HG03280 (cell line): Measurements from ENCODE around the gene PLCB2.

Experiments used
- ATAC-seq: cut with Tn5 transposase; IDR thresholded peaks from one replicate; pipeline ENCODE4 v1.9.1; 2021; ENCODE audit warnings: mild to moderate bottlenecking, moderate library complexity; ENCODE audit not compliant: unreplicated experiment

The PLCB2 gene, protein sequence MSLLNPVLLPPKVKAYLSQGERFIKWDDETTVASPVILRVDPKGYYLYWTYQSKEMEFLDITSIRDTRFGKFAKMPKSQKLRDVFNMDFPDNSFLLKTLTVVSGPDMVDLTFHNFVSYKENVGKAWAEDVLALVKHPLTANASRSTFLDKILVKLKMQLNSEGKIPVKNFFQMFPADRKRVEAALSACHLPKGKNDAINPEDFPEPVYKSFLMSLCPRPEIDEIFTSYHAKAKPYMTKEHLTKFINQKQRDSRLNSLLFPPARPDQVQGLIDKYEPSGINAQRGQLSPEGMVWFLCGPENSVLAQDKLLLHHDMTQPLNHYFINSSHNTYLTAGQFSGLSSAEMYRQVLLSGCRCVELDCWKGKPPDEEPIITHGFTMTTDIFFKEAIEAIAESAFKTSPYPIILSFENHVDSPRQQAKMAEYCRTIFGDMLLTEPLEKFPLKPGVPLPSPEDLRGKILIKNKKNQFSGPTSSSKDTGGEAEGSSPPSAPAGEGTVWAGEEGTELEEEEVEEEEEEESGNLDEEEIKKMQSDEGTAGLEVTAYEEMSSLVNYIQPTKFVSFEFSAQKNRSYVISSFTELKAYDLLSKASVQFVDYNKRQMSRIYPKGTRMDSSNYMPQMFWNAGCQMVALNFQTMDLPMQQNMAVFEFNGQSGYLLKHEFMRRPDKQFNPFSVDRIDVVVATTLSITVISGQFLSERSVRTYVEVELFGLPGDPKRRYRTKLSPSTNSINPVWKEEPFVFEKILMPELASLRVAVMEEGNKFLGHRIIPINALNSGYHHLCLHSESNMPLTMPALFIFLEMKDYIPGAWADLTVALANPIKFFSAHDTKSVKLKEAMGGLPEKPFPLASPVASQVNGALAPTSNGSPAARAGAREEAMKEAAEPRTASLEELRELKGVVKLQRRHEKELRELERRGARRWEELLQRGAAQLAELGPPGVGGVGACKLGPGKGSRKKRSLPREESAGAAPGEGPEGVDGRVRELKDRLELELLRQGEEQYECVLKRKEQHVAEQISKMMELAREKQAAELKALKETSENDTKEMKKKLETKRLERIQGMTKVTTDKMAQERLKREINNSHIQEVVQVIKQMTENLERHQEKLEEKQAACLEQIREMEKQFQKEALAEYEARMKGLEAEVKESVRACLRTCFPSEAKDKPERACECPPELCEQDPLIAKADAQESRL

DNA sequence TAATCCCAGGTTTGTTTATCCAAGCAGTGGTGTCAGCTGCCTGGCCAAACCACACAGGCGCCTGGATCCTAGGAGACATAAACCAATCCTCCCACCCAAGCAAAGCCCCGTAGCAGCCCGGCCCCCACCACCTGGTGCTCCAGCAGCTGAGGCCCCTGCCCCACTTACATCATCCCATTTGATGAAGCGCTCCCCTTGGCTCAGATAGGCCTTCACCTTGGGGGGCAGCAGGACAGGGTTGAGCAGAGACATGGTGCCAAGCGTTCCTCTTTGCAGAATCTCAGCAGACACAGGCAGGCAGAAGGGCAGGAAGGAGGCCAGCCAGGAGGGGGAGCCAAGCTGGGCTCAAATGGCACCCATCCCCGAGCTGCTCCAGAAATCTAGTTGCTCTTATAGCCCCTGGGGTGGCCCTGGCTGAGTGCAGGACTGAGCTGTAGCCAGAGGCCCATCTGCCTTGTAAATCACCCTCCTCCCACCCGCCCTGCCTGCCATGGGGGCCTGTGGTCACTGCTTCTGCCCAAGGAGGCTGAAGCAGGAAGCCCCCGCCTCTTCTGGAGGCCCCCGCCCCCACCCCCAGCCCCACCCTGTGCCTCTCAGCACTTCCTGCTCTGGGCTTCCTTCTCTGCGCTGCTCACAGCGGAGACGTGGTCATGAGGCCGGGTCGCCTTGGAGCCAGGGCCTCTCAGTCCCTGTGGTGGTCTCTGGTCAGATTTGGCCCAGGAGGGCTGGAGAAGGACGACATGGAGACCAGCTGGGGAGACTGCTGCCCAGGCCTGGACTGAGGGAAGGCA lies at the start of gene PLCB2:
Gene PLCB2 (minus strand): TSS at position 515 of the 791 bp plus-strand sequence. CDS start 263 bp downstream, at position 252.
- ATAC-seq: peak; percentile 49

DNA sequence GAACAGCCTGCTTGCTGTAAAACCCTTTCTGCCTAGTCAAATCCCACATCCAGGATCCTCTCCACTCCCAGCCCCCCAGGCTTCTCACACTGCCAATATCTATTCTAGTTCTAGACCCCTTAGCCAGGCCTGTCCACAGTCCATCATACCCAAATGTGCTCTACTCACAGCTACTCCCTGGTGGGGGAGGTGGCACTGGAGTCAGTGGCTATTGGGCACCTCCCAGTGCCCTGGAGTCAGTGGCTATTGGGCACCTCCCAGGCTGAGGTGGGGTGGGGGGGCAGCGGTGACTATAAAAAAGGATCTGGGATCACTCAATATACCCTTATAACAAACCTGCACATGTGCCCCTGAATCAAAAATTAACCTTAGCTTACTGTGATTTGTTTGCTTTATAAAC lies 49.5 kb upstream of the PLCB2 start:
- no peak for ATAC-seq

DNA sequence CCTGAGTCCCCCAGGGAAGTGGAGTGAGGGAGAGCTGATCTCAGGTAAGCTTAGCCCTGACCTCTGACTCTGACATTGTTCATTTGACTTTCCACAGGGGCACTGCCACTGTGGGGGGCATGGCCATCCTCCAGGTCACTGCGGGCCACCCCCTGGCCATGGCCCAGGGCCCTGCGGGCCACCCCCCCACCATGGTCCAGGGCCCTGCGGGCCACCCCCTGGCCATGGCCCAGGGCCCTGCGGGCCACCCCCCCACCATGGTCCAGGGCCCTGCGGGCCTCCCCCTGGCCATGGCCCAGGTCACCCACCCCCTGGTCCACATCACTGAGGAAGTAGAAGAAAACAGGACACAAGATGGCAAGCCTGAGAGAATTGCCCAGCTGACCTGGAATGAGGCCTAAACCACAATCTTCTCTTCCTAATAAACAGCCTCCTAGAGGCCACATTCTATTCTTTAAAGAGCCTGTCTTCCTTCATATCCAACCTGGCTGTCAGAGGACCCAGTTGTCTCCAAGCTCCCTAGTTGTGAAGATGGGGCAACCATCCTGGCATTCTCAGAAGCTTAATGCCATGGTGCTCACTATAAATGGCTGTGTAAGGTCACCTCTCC lies 48.3 kb upstream of the PLCB2 start:
- no peak for ATAC-seq

DNA sequence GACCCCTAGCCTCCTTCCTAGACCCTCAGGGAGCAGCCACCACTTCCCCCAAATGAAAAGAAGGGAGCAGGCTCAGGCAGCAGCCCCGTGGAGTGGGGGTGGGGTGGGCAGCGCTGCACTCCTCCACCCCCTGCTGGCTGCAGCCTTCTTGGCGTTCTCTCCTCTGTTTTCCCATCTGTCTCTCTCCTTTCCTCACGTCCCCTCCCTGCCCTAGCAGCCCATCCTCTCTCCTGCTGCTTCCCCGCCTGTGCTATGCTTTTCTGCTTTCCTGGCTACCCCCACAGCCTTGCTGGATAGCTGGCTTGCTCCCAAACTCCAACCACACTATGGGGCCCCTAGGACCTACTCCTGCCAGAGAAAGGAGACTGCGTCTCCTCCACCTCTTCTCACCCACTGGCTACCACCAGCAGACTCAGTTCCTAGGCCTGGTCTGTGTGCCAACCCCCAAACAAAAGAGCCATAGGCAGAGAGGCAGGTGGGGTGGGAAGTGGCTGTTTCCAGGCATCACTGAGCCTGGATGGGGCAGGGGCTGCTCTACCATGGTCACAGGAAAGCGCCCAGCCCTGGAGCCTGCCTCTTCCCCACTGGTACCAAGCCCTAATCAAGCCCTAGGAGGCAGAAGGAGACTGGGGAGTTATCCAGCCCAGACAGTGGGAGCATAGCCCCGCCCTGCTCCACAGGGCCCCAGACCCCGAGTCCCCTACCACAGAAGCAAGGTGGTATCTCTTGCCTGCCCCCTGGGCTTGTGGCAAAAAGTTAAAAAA lies 46.9 kb upstream of the PLCB2 start:
- no peak for ATAC-seq

DNA sequence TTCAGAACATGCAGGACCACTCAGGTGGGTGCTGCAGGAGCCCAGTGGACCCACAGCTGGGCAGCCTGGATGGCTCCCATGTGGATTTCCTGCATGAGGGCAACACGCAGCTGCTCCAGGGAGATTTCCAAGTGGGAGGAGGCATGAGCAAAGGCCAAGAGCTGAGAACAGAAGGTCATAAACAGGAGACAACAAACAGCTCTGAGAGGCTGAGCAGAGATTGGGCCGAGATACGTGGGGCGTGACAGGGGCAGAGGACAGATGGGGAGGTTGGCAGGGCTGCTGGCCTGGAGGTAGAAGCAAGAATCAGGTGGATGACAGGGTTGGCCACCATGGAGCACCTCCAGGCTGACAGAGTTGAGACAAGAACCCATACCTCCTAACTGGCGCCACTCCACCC lies 46.0 kb upstream of the PLCB2 start:
- no peak for ATAC-seq

DNA sequence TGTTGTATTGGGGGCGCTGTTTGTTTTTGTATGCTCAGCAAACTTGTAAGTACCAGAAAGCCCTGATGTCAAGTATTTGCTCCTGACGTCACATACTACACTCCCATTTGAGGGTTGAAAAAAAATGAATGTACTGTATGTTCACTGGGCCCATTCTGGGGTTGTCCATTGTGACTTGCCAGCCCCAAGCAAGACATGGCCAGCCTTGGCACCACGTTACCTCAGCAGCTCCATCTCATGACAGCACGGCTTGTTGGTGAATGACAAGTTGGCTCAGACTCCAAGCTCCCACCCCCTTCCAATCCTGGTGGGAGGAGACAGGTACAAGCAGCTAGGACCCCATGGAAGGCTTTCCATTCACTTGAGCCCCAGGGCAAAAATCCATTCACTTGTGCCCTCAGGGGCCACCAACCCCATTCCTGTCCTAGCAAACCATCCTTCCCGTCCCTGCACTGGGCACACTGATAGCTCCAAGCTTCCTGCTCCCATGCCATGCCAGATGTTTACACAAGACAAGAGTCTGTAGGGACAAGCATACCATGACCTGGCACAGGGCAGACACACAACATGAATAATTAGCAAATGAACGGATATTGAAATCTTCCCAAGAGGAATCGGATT lies 44.7 kb upstream of the PLCB2 start:
- ATAC-seq: no peak

DNA sequence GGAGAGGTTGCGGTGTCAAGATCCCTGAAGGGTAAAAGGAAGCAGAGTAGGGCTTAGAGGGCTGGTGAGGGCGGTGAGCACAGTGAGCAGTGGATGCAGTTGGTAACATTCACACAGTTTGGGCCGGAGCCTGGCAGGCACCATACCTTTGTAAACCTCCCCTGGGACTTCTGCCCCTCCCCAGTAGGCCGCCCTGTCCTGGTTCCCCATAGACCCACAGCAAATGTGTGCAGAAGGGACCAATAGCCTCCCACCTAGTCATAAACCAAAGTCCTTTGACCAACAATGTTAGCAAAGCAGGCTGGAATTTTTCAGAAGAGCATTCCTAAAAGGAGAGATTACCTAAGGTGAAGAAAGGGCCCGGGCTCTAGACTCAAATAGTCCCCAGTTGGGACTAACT lies 41.4 kb upstream of the PLCB2 start:
- no peak for ATAC-seq

DNA sequence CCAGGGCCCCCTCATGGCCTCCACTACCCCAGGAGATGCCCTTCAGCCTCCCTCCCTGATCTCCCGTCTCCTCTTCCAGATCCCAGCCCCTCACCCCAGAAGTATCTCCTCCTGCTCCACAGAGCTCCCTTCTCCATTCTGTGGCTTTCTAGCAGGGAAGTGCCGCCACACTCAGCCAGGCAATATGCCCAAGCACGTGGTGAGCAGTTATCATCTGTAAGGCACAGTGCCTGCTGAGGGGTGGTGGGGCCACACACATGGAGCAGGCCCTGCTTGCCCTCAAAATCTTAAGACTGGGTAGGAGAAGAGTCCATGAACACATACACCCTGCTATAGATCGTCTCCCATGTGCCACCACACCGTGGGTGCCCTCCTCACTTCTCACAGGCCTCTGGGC lies 40.7 kb upstream of the PLCB2 start:
- ATAC-seq: no peak

DNA sequence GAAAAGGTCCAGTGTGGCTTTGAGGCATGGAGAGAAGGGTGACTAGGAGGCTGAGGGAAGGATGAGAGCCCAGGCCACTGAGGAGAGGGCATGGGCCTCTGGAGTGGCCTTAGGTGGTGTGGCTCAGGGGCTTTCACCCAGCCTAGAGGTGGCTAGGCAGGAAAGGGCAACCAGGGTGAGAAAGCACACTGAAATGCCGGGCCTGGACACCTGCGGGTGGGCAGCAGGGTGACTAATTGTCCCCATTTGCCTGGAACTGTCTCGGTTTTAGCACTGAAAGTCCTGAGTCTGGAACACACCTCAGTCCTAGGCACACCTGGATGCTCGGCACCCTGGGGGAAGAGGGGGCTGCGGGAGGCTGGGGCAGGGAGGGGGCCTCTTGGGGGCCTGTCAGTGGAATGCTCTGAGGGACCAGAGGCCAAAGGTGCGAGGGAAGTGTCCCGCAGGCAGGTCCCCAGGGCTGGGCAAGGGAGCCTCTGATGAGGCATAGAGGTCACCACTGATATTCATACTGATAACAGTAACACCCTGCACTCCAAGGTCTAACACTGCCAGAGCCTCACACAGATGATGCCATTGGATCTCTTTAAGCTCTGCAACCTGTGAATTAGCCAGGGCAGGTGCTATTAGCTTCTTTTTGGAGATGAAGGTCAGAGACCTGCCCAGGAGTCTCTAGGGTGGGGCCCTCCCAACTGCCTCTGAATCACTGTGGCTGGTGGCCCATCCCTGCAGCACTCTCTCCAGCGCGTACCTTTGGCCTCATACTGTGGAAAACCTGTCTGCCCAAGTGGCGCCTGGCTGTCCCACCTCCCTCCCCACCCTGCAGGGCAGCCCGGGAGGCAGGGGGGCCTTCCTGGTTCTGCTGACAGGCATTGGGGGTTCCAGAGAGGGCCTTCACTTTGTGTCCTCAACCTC lies 40.1 kb upstream of the PLCB2 start:
- no peak for ATAC-seq

DNA sequence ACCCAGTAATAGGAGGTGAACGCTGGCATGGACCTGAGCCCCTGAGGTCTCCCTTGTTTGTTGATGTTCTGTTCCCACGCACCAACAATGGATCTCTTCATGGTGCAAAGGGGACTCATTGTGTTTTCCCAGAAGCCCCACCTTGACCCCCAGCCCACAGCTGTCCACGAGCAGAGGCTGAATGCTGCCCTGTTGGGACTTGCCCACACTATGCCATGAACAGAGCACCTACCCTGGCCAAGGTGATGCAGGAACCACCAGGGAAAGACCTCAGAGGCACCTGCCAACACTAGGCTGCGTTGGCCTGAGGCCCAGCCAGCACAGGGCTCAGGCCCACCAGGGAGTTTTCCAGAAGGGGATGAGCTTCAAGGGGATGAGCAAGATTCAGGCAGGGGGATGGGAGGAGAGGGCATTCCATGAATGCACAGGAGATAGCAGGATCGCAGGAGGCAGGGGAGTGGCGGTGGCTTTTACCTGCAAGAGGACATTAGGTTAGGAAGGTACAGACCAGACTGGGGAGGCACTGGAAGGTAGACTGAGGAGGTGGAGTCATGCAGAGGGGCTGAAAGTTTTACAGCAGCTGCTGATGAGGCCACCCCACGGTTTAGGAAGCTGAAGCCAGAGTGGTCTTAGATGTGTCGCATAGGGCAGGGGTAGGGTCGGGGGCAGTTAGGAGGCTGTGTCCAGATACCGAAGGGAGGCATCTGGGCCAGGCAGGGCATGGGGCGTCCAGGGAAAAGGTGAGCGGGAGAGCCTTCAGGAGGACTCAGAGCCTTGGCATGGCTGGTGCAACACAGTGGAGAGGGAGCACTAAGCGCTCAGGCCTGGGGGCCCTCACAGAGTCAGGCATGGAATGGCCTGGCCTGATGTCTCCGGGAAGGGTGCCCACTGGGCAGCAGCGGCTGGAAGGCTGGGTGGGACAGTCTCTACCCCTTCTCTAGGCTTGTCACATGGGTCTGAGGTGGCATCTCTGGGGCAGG lies 39.1 kb upstream of the PLCB2 start:
- no peak for ATAC-seq

DNA sequence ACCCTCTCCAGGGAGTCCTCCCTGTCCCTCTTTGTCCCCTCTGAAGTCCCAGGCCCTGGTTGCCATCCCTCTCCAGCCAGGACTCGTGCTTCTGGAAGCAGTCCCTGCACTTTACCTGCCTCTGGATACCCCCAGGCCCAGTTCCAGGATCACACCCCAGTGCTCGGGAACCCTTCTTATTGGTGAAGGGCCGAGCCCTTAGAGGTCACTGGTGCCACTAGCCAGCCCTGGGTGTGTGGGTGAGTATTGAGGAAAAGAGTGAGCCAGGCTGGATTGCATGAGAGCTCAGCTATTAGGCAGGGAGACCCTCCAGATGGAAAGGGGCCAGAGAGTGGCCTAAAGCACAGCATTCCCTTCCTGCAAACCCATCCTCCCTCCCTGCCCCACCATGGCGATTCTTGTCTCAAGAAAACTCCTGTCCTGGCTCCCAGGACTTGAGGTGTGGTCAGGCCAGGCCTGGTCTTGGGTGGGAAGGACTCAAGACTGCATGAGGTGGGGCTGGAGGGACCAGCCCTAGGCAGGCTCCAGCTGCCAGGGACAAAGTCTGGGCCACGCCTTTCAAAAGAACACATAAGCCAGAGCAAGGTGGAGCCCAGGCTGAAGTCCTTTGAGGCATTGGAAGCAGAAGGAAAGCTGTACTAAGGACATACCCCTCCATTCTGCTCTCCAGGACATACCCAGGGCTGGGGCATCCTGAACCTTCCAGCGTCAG lies 38.3 kb upstream of the PLCB2 start:
- ATAC-seq: no peak

DNA sequence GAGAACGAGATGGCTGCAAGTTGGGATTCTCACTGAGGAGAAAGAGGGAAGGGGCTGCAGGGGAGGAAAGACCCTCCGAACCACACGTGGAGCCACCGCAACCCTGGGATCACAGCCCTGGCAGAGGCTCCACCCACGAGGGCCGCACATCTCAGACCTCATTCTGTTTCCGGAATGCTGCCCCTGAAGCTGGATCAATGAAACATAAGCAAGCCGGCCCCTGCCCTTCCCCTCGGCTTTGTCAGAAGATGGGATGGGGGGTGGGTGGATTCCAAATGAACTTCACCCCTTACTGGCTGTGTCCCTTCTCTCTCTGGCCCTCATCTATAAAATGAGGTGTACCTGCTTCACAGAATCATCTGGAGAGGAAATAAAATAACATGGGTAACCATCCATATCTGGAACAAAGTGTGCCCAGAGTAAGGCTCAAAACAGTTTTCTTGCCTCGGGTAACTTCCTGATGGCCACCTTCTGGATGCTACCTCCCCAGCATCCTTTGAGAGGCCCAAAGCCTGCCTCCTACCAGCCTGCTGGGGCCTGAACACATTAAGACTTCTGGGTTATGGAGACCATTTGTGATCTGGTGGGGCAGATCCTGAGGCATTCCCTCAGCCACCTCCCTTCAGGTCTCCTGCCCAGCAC lies 37.6 kb upstream of the PLCB2 start:
- no peak for ATAC-seq

DNA sequence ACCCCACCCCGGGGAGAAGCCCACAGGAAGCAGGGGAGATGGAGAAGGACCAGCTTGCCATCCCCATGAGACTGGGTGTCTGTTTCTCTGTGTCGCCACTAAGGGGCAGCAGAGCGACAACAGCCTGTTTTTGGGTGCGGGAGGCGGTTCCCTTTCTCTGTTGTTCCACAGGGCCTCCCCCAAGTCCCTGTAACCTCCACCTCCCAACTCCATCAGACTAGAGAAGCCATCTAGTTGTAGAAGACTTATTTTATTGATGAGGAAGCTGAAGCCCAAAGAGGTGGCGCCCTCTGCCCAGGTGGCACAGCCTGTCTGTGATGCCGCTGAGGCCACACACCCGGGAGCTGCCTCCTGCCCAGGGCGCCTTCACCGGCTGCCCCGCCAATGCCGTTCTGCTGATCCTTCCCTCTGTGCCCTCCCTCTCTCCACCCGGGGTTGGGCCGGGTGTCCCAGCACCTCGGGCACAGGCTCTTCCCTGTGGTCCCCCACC lies 36.9 kb upstream of the PLCB2 start:
- ATAC-seq: peak; percentile 53

DNA sequence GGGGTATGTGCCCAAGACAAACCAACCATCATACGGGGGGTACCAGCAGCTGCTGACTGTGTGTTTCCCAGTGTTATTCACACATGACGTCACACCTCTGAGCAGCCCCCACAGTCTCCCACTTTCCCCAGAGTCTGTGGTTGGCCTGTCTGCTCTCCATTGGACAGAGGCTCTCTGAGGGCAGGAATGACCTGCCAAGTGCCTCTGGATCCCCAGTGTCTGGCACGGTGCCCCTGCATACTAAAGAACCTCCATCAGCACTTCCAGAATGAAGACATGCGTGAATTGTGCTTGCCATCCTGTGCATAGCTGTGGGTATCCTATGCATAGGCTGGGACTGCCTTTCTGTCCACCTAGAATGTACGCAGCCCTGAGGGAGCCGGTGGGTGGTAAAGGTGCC lies 36.5 kb upstream of the PLCB2 start:
- no peak for ATAC-seq

DNA sequence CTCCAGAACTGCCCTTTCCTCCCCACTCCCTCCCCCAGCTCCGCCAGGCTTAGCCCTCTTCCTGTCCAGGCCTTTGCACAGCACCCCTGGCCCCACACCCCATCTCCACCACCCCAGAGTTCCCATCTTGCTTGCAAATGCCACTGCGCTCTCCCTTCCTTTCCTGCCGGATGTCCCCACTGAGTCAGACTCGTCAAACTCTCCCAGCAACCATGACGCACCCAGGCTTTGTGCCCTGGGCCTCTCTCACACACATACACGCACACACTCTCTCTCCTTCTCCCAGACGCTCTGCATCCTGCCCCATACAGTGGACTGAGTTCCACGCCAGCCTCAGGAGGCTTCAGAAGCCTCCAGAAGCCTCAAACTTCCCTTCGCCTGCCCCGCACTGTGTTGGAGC lies 35.8 kb upstream of the PLCB2 start:
- no peak for ATAC-seq
